GM20000 (cell line): Measurements from ENCODE around the gene RAB27A.

Source experiments
- DNase-seq: peaks from one replicate; pipeline ENCODE4 v3.0.0; 2012; ENCODE audit warnings: low spot score
- CTCF ChIP-seq: IDR thresholded peaks from 2 replicates; pipeline ENCODE4 v1.5.1; 2012; ENCODE audit warnings: mild to moderate bottlenecking, control low read depth; ENCODE audit errors: extremely low read depth, missing control alignments

Gene RAB27A

GRCh38 chr15:55230051-55230670 is 59.5 kb downstream of the RAB27A start:
- TF ChIP-seq CTCF = no peak
- no peak for DNase-seq

- no peak for DNase-seq
- no peak for TF ChIP-seq CTCF
These were observed 63.5 kb downstream of the RAB27A start for GRCh38 chr15:55226127-55226526.

GRCh38 chr15:55224892-55225291 is 64.7 kb downstream of the RAB27A start:
- DNase-seq = no peak
- TF ChIP-seq CTCF = no peak

GRCh38 chr15:55222588-55222987 is 67.0 kb downstream of the RAB27A start:
- DNase-seq = peak; percentile 35
- no peak for TF ChIP-seq CTCF

GRCh38 chr15:55221090-55222011 is 68.3 kb downstream of the RAB27A start:
- DNase-seq = peak; percentile 55
- no peak for TF ChIP-seq CTCF

GRCh38 chr15:55220606-55221005 is 69.0 kb downstream of the RAB27A start:
- no peak for DNase-seq
- TF ChIP-seq CTCF = no peak

GRCh38 chr15:55218056-55218455 is 71.6 kb downstream of the RAB27A start:
- DNase-seq = no peak
- TF ChIP-seq CTCF = no peak
